GM18505 (cell line): ENCODE results near the gene ZC3H15.

Experiments
- ATAC-seq: cut with Tn5 transposase; IDR thresholded peaks from one replicate; pipeline ENCODE4 v1.9.1; 2021; ENCODE audit not compliant: unreplicated experiment
- POLR2A ChIP-seq: IDR thresholded peaks from 4 replicates; pipeline ENCODE4 v1.6.1; 2011; ENCODE audit warnings: borderline replicate concordance; ENCODE audit not compliant: insufficient read depth, insufficient read length; ENCODE audit errors: extremely low read depth

Gene ZC3H15

GRCh38 chr2:186542002-186542401, 55.9 kb downstream of the ZC3H15 start:
- ATAC-seq: no peak
- no peak for TF ChIP-seq POLR2A

GRCh38 chr2:186543561-186544131, 57.6 kb downstream of the ZC3H15 start:
- TF ChIP-seq POLR2A: no peak
- no peak for ATAC-seq

- TF ChIP-seq POLR2A: no peak
- ATAC-seq: no peak
Measured at GRCh38 chr2:186544255-186544675, 58.2 kb downstream of the ZC3H15 start.

- no peak for ATAC-seq
- no peak for TF ChIP-seq POLR2A
Measured at GRCh38 chr2:186546846-186547245, 60.8 kb downstream of the ZC3H15 start.

GRCh38 chr2:186551323-186552050, 65.4 kb downstream of the ZC3H15 start:
- ATAC-seq: no peak
- TF ChIP-seq POLR2A: no peak

- no peak for TF ChIP-seq POLR2A
- no peak for ATAC-seq
Measured at GRCh38 chr2:186554429-186554828, 68.4 kb downstream of the ZC3H15 start.

- no peak for TF ChIP-seq POLR2A
- ATAC-seq: no peak
Measured at GRCh38 chr2:186554850-186555671, 69.0 kb downstream of the ZC3H15 start.

- no peak for TF ChIP-seq POLR2A
- no peak for ATAC-seq
Measured at GRCh38 chr2:186558512-186559276, 72.6 kb downstream of the ZC3H15 start.
